Dedifferentiated amniotic fluid mesenchymal stem cell (primary cell): Measurements from ENCODE around the gene OR52J3.
"Not testable (repeated sequence)": the region's sequence is repeated elsewhere in the genome, so short reads cannot be mapped to it uniquely, and the experiment has no call there.

Source experiments
- DNase-seq: peaks from one replicate; pipeline ENCODE4 v3.0.0-alpha.2; 2016; ENCODE audit errors: extremely low spot score

OR52J3 gene

GRCh38 chr11:5046226-5046625 is at the start of gene OR52J3:
Gene OR52J3 (plus strand): TSS chr11:5046526. CDS start chr11:5046526, 0 bp downstream.
- DNase-seq, result no peak

- DNase-seq, result peak; percentile 51
Observed at GRCh38 chr11:5004424-5005274, 41.7 kb upstream of the OR52J3 start.

GRCh38 chr11:5007561-5007960 is 38.8 kb upstream of the OR52J3 start:
- no peak for DNase-seq

- DNase-seq, result no peak
Observed at GRCh38 chr11:5011254-5011653, 35.1 kb upstream of the OR52J3 start.

- DNase-seq, result no peak
Observed at GRCh38 chr11:5013012-5013411, 33.3 kb upstream of the OR52J3 start.

- DNase-seq, result no peak
Observed at GRCh38 chr11:5021996-5022395, 24.3 kb upstream of the OR52J3 start.

- no peak for DNase-seq
Observed at GRCh38 chr11:5036669-5037068, 9.7 kb upstream of the OR52J3 start.

GRCh38 chr11:5037926-5038325 is 8.4 kb upstream of the OR52J3 start:
- DNase-seq, result no peak

- DNase-seq, result no peak
Observed at GRCh38 chr11:5038341-5038740, 8.0 kb upstream of the OR52J3 start.

GRCh38 chr11:5040876-5041275 is 5.5 kb upstream of the OR52J3 start:
- no peak for DNase-seq

GRCh38 chr11:5042091-5042490 is 4.2 kb upstream of the OR52J3 start:
- no peak for DNase-seq

- no peak for DNase-seq
Observed at GRCh38 chr11:5043380-5043779, 2.9 kb upstream of the OR52J3 start.

- no peak for DNase-seq
Observed at GRCh38 chr11:5046754-5047330, 516 bp downstream of the OR52J3 start.

- DNase-seq, result not testable (repeated sequence)
Observed at GRCh38 chr11:5058679-5059078, 12.4 kb downstream of the OR52J3 start.

GRCh38 chr11:5059391-5059790 is 13.1 kb downstream of the OR52J3 start, which contains the start of gene OR52E2:
Gene OR52E2 (minus strand): TSS chr11:5059627. CDS start chr11:5059627, 0 bp downstream.
- no peak for DNase-seq

GRCh38 chr11:5065027-5065426 is 18.7 kb downstream of the OR52J3 start:
- DNase-seq, result no peak

- no peak for DNase-seq
Observed at GRCh38 chr11:5069272-5069671, 22.9 kb downstream of the OR52J3 start, which contains the start of gene OR52E1. Gene OR52E1 (plus strand): TSS chr11:5069572.

- DNase-seq, result no peak
Observed at GRCh38 chr11:5071799-5072198, 25.5 kb downstream of the OR52J3 start.

- DNase-seq, result no peak
Observed at GRCh38 chr11:5081405-5081804, 35.1 kb downstream of the OR52J3 start.

- DNase-seq, result no peak
Observed at GRCh38 chr11:5083602-5084001, 37.3 kb downstream of the OR52J3 start.

GRCh38 chr11:5088556-5088955 is 42.2 kb downstream of the OR52J3 start:
- DNase-seq, result no peak

- no peak for DNase-seq
Observed at GRCh38 chr11:5090668-5091067, 44.3 kb downstream of the OR52J3 start.
